Measurements from ENCODE around the gene METTL24. TPM values are rescaled to one million over a fixed set of nuclear protein-coding genes. Genes with fewer than 3 reads are reported as not detected.
"Not testable (repeated sequence)": the region's sequence is repeated elsewhere in the genome, so short reads cannot be mapped to it uniquely, and the experiment has no call there.

The METTL24 gene
- total RNA-seq, 8 experiments from 2014 or later = 0.49 to 5.6 (median 2.5) TPM; not detected in 3

GRCh38 chr6:110317189-110317588 is 41.0 kb downstream of the METTL24 start:
- H3K4me1 ChIP-seq (replicated peaks in 1 of 2) = peaks cover 7 to 30% of the 10 kb centered on the region in 2 donors
- in situ Hi-C loops (cut with MboI; ENCODE audit: low pct_unique_long_range_greater_than_20kb in 2 of 9, low sequenced_read_pairs in 9 of 9, unreplicated experiment in 9 of 9) = no loop called here
- ATAC-seq (replicated peaks in 6 of 8) = no peak
- no peak overlapping the region for H3K4me3 ChIP-seq
- H3K27ac ChIP-seq = no peak overlapping the region
- WGBS, 10 experiments = 67 to 100% (median 100%) methylated on average over 1 of the region's 1 CpG; no CpG with 5 or more reads in 4 of the 10 experiments

- no peak overlapping the region for H3K4me3 ChIP-seq
- ATAC-seq (replicated peaks in 6 of 8) = no peak
- peaks cover 0 to 19% of the 10 kb centered on the region in 2 donors for H3K4me1 ChIP-seq (replicated peaks in 1 of 2)
- in situ Hi-C loops (cut with MboI; ENCODE audit: low pct_unique_long_range_greater_than_20kb in 2 of 9, low sequenced_read_pairs in 9 of 9, unreplicated experiment in 9 of 9) = no loop called here
- WGBS, 10 experiments = 44 to 100% (median 86%) methylated on average over 1 to 3 of the region's 3 CpGs; no CpG with 5 or more reads in 1 of the 10 experiments
- no peak overlapping the region for H3K27ac ChIP-seq
Measured at GRCh38 chr6:110315869-110316398, 42.2 kb downstream of the METTL24 start.

GRCh38 chr6:110315207-110315868 is 42.8 kb downstream of the METTL24 start:
- WGBS, 10 experiments = 60 to 100% (median 85%) methylated on average over 1 to 6 of the region's 6 CpGs; no CpG with 5 or more reads in 2 of the 10 experiments
- in situ Hi-C loops (cut with MboI; ENCODE audit: low pct_unique_long_range_greater_than_20kb in 2 of 9, low sequenced_read_pairs in 9 of 9, unreplicated experiment in 9 of 9) = no loop called here
- Histone ChIP-seq H3K4me3 (no peak overlapping the region), H3K4me1 (replicated peaks in 1 of 2) (peaks cover 0 to 19% of the 10 kb centered on the region in 2 donors), H3K27ac (no peak overlapping the region)
- peak in 4 of 8 experiments; percentile 27 to 74 (median 62) for ATAC-seq (replicated peaks in 6 of 8)

- H3K27ac ChIP-seq = no peak overlapping the region
- ATAC-seq (replicated peaks in 6 of 8) = no peak
- peaks cover 0 to 14% of the 10 kb centered on the region in 2 donors for H3K4me1 ChIP-seq (replicated peaks in 1 of 2)
- 0 to 100% (median 79%) methylated on average over 1 to 3 of the region's 3 CpGs for WGBS, 10 experiments
- in situ Hi-C loops (cut with MboI; ENCODE audit: low pct_unique_long_range_greater_than_20kb in 2 of 9, low sequenced_read_pairs in 9 of 9, unreplicated experiment in 9 of 9) = no loop called here
- H3K4me3 ChIP-seq = no peak overlapping the region
Measured at GRCh38 chr6:110310861-110311446, 47.2 kb downstream of the METTL24 start.

- 0 to 96% (median 88%) methylated on average over 1 to 4 of the region's 4 CpGs for WGBS, 10 experiments
- not testable (repeated sequence) for H3K27ac ChIP-seq; ATAC-seq (replicated peaks in 6 of 8)
Measured at GRCh38 chr6:110309432-110309831, 48.7 kb downstream of the METTL24 start.

GRCh38 chr6:110307368-110307767 is 50.8 kb downstream of the METTL24 start:
- no peak for ATAC-seq (replicated peaks in 6 of 8)
- WGBS, 10 experiments = 0 to 100% (median 70%) methylated on average over 1 to 2 of the region's 2 CpGs; no CpG with 5 or more reads in 1 of the 10 experiments
- Histone ChIP-seq H3K4me1 (replicated peaks in 1 of 2) (no peaks in the 10 kb centered on the region), H3K27ac (no peak overlapping the region), H3K4me3 (no peak overlapping the region)
- in situ Hi-C loops (cut with MboI; ENCODE audit: low pct_unique_long_range_greater_than_20kb in 2 of 9, low sequenced_read_pairs in 9 of 9, unreplicated experiment in 9 of 9) = no loop called here

More at GRCh38 chr6:110309432-110309831, 48.7 kb downstream of the METTL24 start:
- H3K4me3 ChIP-seq; H3K4me1 ChIP-seq (replicated peaks in 1 of 2); in situ Hi-C loops (cut with MboI; ENCODE audit: low pct_unique_long_range_greater_than_20kb in 2 of 9, low sequenced_read_pairs in 9 of 9, unreplicated experiment in 9 of 9): not testable (repeated sequence)

GRCh38 chr6:110305832-110306231 is 52.3 kb downstream of the METTL24 start:
- H3K27ac ChIP-seq; ATAC-seq (replicated peaks in 6 of 8); H3K4me1 ChIP-seq (replicated peaks in 1 of 2); H3K4me3 ChIP-seq; in situ Hi-C loops (cut with MboI; ENCODE audit: low pct_unique_long_range_greater_than_20kb in 2 of 9, low sequenced_read_pairs in 9 of 9, unreplicated experiment in 9 of 9): not testable (repeated sequence)
- 0 to 100% methylated on average over 1 of the region's 2 CpGs; no CpG with 5 or more reads in 8 of the 10 experiments for WGBS, 10 experiments

- ATAC-seq (replicated peaks in 6 of 8); H3K4me1 ChIP-seq (replicated peaks in 1 of 2); in situ Hi-C loops (cut with MboI; ENCODE audit: low pct_unique_long_range_greater_than_20kb in 2 of 9, low sequenced_read_pairs in 9 of 9, unreplicated experiment in 9 of 9); H3K4me3 ChIP-seq; H3K27ac ChIP-seq: not testable (repeated sequence)
- 43 to 90% (median 77%) methylated on average over 2 to 5 of the region's 6 CpGs; no CpG with 5 or more reads in 5 of the 10 experiments for WGBS, 10 experiments
Measured at GRCh38 chr6:110303692-110304091, 54.5 kb downstream of the METTL24 start.

GRCh38 chr6:110298916-110299315 is 59.2 kb downstream of the METTL24 start:
- ATAC-seq (replicated peaks in 6 of 8) = no peak
- WGBS, 10 experiments = 35 to 100% (median 94%) methylated on average over 1 to 4 of the region's 5 CpGs; no CpG with 5 or more reads in 1 of the 10 experiments
- H3K27ac ChIP-seq = no peak overlapping the region
- H3K4me3 ChIP-seq = no peak overlapping the region
- peaks cover 17 to 21% of the 10 kb centered on the region in 2 donors for H3K4me1 ChIP-seq (replicated peaks in 1 of 2)
- in situ Hi-C loops (cut with MboI; ENCODE audit: low pct_unique_long_range_greater_than_20kb in 2 of 9, low sequenced_read_pairs in 9 of 9, unreplicated experiment in 9 of 9) = no loop called here

GRCh38 chr6:110298411-110298810 is 59.7 kb downstream of the METTL24 start:
- no peak overlapping the region for H3K4me3 ChIP-seq
- no peak overlapping the region for H3K27ac ChIP-seq
- H3K4me1 ChIP-seq (replicated peaks in 1 of 2) = peaks cover 17 to 21% of the 10 kb centered on the region in 2 donors
- in situ Hi-C loops (cut with MboI; ENCODE audit: low pct_unique_long_range_greater_than_20kb in 2 of 9, low sequenced_read_pairs in 9 of 9, unreplicated experiment in 9 of 9) = no loop called here
- no peak for ATAC-seq (replicated peaks in 6 of 8)
- WGBS, 10 experiments = 0 to 90% (median 80%) methylated on average over 1 to 2 of the region's 2 CpGs; no CpG with 5 or more reads in 1 of the 10 experiments

- in situ Hi-C loops (cut with MboI; ENCODE audit: low pct_unique_long_range_greater_than_20kb in 2 of 9, low sequenced_read_pairs in 9 of 9, unreplicated experiment in 9 of 9) = no loop called here
- Histone ChIP-seq H3K4me1 (replicated peaks in 1 of 2) (peaks cover 17 to 21% of the 10 kb centered on the region in 2 donors), H3K4me3 (no peak overlapping the region), H3K27ac (no peak overlapping the region)
- 4 to 82% (median 71%) methylated on average over 3 to 11 of the region's 11 CpGs for WGBS, 10 experiments
- ATAC-seq (replicated peaks in 6 of 8) = peak in 5 of 8 experiments; percentile 58 to 79 (median 69)
Measured at GRCh38 chr6:110296241-110297025, 61.7 kb downstream of the METTL24 start.

GRCh38 chr6:110295451-110296165 is 62.5 kb downstream of the METTL24 start:
- peak in 4 of 8 experiments; percentile 36 to 43 (median 40) for ATAC-seq (replicated peaks in 6 of 8)
- no peak overlapping the region for H3K27ac ChIP-seq
- no peak overlapping the region for H3K4me3 ChIP-seq
- 14 to 71% (median 46%) methylated on average over 2 to 4 of the region's 5 CpGs; no CpG with 5 or more reads in 1 of the 10 experiments for WGBS, 10 experiments
- peaks cover 17 to 21% of the 10 kb centered on the region in 2 donors for H3K4me1 ChIP-seq (replicated peaks in 1 of 2)
- in situ Hi-C loops (cut with MboI; ENCODE audit: low pct_unique_long_range_greater_than_20kb in 2 of 9, low sequenced_read_pairs in 9 of 9, unreplicated experiment in 9 of 9) = no loop called here
